Subcutaneous abdominal adipose tissue (tissue), 5 donors: ENCODE results near the gene KIR3DL3.
"Not testable (repeated sequence)": the region's sequence is repeated elsewhere in the genome, so short reads cannot be mapped to it uniquely, and the experiment has no call there.

ENCODE experiments used
- H3K27ac ChIP-seq: one replicate; pipeline ENCODE4 v1.7.0; 2013; ENCODE audit warnings: low read depth, mild to moderate bottlenecking, inconsistent platforms, low read length, moderate library complexity
- H3K27me3 ChIP-seq, 5 donors: one replicate each; pipeline ENCODE4 v1.7.0; 2013; ENCODE audit warnings: low read length in 5 of 5, inconsistent platforms in 1 of 5; ENCODE audit not compliant: control insufficient read depth in 5 of 5, insufficient read depth in 4 of 5
- H3K36me3 ChIP-seq, 5 donors: one replicate each; pipeline ENCODE4 v1.7.0; 2013; ENCODE audit warnings: low read length in 5 of 5; ENCODE audit not compliant: control insufficient read depth in 5 of 5, insufficient read depth in 5 of 5
- H3K4me1 ChIP-seq, 5 donors: one replicate each; pipeline ENCODE4 v1.7.0; 2013; ENCODE audit warnings: low read length in 5 of 5, mild to moderate bottlenecking in 3 of 5, moderate library complexity in 1 of 5; ENCODE audit not compliant: control insufficient read depth in 5 of 5, insufficient read depth in 5 of 5
- H3K4me3 ChIP-seq, 5 donors: one replicate each; pipeline ENCODE4 v1.7.0; 2013; ENCODE audit warnings: low read length in 5 of 5, low read depth in 1 of 5
- H3K9ac ChIP-seq, 5 donors: one replicate each; pipeline ENCODE4 v1.7.0; 2013; ENCODE audit warnings: low read length in 5 of 5, mild to moderate bottlenecking in 4 of 5, moderate library complexity in 3 of 5
- H3K9me3 ChIP-seq, 5 donors: one replicate each; pipeline ENCODE4 v1.7.0; 2013; ENCODE audit warnings: low read length in 5 of 5; ENCODE audit not compliant: control insufficient read depth in 5 of 5
- donor health status: healthy.
- donor health status: healthy.
- donor health status: healthy.
- donor health status: healthy.
- donor health status: healthy.

The KIR3DL3 gene

GRCh38 chr19:54750276-54750675 is 26.0 kb downstream of the KIR3DL3 start:
- H3K9me3 ChIP-seq, H3K27me3 ChIP-seq, H3K27ac ChIP-seq, H3K9ac ChIP-seq, H3K36me3 ChIP-seq, H3K4me3 ChIP-seq, H3K4me1 ChIP-seq: not testable (repeated sequence)

DNA sequence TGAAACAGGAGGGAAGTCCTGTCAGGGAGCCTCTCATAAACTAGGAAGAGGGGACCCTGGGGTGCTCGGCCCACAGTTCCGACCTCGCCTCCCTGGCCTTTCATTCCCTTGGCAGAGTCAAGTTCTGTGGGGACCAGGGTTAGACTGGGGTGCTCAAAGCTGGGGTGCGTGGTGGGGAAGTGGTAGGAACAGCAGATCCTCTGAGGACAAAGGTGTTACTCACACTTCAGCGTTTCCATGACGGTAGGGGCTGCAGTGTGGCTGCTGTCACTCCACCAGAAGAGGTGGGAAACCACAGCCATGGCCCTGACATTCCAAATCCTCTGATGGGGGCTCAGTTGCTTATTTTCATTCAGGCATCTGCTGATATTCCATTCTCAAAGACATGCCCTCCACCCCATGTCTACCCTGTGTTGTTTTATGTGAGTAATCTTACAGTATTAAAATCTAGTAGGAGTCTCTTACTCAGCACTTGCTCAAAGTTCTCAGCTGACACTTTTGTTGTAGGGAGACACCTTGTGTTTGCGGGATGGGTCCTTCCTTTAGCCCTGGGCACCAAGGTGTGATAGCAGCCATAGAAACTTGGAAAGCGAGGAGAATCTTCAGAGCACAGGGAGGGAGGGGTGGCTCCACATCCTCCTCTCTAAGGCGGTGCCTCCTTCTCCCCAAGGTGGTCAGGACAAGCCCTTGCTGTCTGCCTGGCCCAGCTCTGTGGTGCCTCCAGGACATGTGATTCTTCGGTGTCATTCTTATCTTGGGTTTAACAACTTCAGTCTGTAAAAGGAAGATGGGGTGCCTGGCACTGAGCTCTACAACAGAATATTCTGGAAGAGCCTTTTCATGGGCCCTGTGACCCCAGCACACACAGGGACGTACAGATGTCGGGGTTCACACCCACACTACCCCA is 32.2 kb downstream of the KIR3DL3 start:
- not testable (repeated sequence) for H3K27me3 ChIP-seq, H3K9me3 ChIP-seq, H3K27ac ChIP-seq, H3K4me1 ChIP-seq, H3K9ac ChIP-seq, H3K4me3 ChIP-seq, H3K36me3 ChIP-seq

DNA sequence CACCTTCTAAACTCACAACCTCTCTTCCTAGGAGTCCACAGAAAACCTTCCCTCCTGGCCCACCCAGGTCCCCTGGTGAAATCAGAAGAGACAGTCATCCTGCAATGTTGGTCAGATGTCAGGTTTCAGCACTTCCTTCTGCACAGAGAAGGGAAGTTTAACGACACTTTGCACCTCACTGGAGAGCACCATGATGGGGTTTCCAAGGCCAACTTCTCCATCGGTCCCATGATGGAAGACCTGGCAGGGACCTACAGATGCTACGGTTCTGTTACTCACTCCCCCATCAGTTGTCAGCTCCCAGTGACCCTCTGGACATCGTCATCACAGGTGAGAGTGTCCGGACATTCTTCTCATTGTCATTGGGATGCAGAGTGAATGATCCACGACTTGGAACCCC is 34.3 kb downstream of the KIR3DL3 start:
- not testable (repeated sequence) for H3K27ac ChIP-seq, H3K4me1 ChIP-seq, H3K9ac ChIP-seq, H3K36me3 ChIP-seq, H3K27me3 ChIP-seq, H3K4me3 ChIP-seq, H3K9me3 ChIP-seq

DNA sequence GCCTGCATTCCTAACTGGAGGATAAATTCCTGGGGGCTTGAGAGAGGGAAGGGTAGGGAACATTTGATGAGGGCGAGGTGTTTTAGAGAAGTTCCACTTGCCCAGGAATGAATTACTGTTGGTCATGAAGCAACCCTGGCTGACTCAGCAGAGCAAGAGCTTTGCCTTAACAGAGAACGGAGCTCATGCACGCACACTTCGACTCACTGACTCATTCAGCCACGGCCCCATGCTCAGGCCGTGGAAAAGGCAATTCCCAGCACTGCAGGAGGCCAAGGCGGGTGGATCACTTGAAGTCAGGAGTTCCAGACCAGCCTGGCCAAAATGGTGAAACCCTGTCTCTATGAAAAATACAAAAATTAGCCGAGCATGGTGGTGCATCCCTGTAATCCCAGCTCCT is 40.0 kb downstream of the KIR3DL3 start:
- H3K4me1 ChIP-seq, H3K36me3 ChIP-seq, H3K4me3 ChIP-seq, H3K27me3 ChIP-seq, H3K9ac ChIP-seq, H3K27ac ChIP-seq, H3K9me3 ChIP-seq: not testable (repeated sequence)

GRCh38 chr19:54766464-54766863 is 42.2 kb downstream of the KIR3DL3 start:
- H3K4me3 ChIP-seq, H3K9ac ChIP-seq, H3K27ac ChIP-seq, H3K4me1 ChIP-seq, H3K27me3 ChIP-seq, H3K9me3 ChIP-seq, H3K36me3 ChIP-seq: not testable (repeated sequence)

DNA sequence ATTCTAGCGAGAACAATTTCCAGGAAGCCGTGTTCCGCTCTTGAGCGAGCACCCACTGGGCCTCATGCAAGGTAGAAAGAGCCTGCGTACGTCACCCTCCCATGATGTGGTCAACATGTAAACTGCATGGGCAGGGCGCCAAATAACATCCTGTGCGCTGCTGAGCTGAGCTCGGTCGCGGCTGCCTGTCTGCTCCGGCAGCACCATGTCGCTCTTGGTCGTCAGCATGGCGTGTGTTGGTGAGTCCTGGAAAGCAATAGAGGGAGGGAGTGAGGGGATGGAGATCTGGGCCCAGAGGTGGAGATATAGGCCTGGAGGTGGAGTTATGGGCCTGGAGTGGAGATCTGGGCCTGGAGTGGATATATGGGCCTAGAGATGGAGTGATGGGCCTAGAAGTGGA is 45.4 kb downstream of the KIR3DL3 start, which contains the start of gene KIR2DL1:
KIR2DL1 (plus strand) TSS at position 148 of the 400 bp plus-strand sequence; CDS start at position 206, 58 bp downstream.
- not testable (repeated sequence) for H3K4me3 ChIP-seq, H3K9me3 ChIP-seq, H3K27ac ChIP-seq, H3K4me1 ChIP-seq, H3K9ac ChIP-seq, H3K36me3 ChIP-seq, H3K27me3 ChIP-seq

DNA sequence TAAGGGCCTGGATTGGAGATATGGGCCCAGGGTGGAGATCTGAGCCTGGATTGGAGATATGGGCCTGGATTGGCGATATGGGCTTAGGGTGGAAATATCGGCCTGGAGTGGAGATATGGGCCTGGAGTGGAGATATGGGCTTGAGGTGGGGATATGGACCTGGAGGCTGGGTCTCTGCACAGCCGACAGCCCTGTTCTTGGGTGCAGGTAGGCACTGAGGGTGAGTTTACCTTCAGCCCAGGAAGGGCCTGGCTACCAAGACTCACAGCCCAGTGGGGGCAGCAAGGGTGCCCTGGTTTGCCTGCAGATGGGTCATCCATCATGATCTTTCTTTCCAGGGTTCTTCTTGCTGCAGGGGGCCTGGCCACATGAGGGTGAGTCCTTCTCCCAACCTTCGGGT is 46.3 kb downstream of the KIR3DL3 start:
- H3K4me1 ChIP-seq, H3K27ac ChIP-seq, H3K27me3 ChIP-seq, H3K9ac ChIP-seq, H3K9me3 ChIP-seq, H3K4me3 ChIP-seq, H3K36me3 ChIP-seq: not testable (repeated sequence)

DNA sequence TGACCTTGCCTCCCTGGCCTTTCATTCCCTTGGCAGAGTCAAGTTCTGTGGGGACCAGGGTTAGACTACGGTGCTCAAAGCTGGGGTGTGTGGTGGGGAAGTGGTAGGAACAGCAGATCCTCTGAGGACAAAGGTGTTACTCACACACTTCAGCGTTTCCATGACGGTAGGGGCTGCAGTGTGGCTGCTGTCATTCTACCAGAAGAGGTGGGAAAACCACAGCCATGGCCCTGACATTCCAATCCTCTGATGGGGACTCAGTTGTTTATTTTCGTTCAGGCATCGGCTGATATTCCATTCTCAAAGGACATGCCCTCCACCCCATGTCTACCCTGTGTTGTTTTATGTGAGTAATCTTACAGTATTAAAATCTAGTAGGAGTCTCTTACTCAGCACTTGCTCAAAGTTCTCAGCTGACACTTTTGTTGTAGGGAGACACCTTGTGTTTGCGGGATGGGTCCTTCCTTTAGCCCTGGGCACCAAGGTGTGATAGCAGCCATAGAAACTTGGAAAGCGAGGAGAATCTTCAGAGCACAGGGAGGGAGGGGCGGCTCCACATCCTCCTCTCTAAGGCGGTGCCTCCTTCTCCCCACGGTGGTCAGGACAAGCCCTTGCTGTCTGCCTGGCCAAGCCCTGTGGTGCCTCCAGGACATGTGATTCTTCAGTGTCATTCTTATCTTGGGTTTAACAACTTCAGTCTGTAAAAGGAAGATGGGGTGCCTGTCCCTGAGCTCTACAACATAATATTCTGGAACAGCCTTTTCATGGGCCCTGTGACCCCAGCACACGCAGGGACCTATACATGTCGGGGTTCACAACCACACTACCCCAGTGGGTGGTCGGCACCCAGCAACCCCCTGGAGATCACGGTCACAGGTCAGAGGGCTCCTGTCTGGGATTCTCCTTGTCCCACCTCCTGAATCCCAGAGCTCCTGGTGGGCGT is 47.0 kb downstream of the KIR3DL3 start:
- H3K4me3 ChIP-seq, H3K27me3 ChIP-seq, H3K27ac ChIP-seq, H3K36me3 ChIP-seq, H3K9ac ChIP-seq, H3K9me3 ChIP-seq, H3K4me1 ChIP-seq: not testable (repeated sequence)

DNA sequence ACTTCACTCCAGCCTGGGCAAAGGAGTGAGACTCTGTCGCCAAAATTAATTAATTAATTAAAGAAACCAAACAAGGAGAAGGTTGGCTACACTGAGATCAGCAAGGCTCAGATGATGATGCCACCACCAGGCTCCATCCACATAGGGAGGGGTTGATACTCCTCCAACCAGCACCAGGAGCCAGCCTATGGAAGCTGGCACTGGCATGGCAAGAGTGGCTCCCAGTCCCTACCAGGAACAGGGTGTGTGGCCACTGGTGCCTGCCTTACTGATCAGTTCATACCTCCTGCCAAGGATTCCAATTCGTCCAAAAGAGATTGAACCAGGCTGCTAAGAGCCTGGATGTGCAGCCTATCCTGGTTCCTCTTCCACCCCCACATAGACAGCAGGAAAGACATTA is 48.4 kb downstream of the KIR3DL3 start:
- not testable (repeated sequence) for H3K27me3 ChIP-seq, H3K9ac ChIP-seq, H3K4me1 ChIP-seq, H3K4me3 ChIP-seq, H3K27ac ChIP-seq, H3K9me3 ChIP-seq, H3K36me3 ChIP-seq

GRCh38 chr19:54775095-54775815 is 51.0 kb downstream of the KIR3DL3 start:
- not testable (repeated sequence) for H3K36me3 ChIP-seq, H3K4me1 ChIP-seq, H3K9me3 ChIP-seq, H3K4me3 ChIP-seq, H3K27ac ChIP-seq, H3K9ac ChIP-seq, H3K27me3 ChIP-seq
